HG03521 (cell line): Measurements from ENCODE around the gene CD180.

Source experiments
- ATAC-seq: cut with Tn5 transposase; IDR thresholded peaks from one replicate; pipeline ENCODE4 v1.9.1; 2021; ENCODE audit warnings: mild to moderate bottlenecking, moderate library complexity; ENCODE audit not compliant: unreplicated experiment

The CD180 gene

GRCh38 chr5:67196537-67197059 lies at the start of gene CD180:
TSS of gene CD180 (minus strand) at chr5:67196799. CDS start at chr5:67196641, 158 bp downstream.
- ATAC-seq = no peak

- no peak for ATAC-seq
Observed at GRCh38 chr5:67246108-67246507, 49.5 kb upstream of the CD180 start.

GRCh38 chr5:67245259-67245846 lies 48.8 kb upstream of the CD180 start:
- no peak for ATAC-seq

GRCh38 chr5:67244345-67244793 lies 47.8 kb upstream of the CD180 start:
- ATAC-seq = no peak

- no peak for ATAC-seq
Observed at GRCh38 chr5:67243944-67244343, 47.3 kb upstream of the CD180 start.

- no peak for ATAC-seq
Observed at GRCh38 chr5:67243349-67243748, 46.8 kb upstream of the CD180 start.

- no peak for ATAC-seq
Observed at GRCh38 chr5:67241326-67241725, 44.7 kb upstream of the CD180 start.

- ATAC-seq = no peak
Observed at GRCh38 chr5:67240846-67241245, 44.2 kb upstream of the CD180 start.

GRCh38 chr5:67240065-67240464 lies 43.5 kb upstream of the CD180 start:
- no peak for ATAC-seq

- ATAC-seq = no peak
Observed at GRCh38 chr5:67238191-67238590, 41.6 kb upstream of the CD180 start.

GRCh38 chr5:67235399-67236110 lies 39.0 kb upstream of the CD180 start:
- no peak for ATAC-seq

- ATAC-seq = no peak
Observed at GRCh38 chr5:67234671-67235176, 38.1 kb upstream of the CD180 start.

GRCh38 chr5:67233075-67233474 lies 36.5 kb upstream of the CD180 start:
- ATAC-seq = no peak

- ATAC-seq = no peak
Observed at GRCh38 chr5:67223211-67223610, 26.6 kb upstream of the CD180 start.

GRCh38 chr5:67222243-67223025 lies 25.8 kb upstream of the CD180 start:
- ATAC-seq = peak; percentile 35

- ATAC-seq = peak; percentile 91
Observed at GRCh38 chr5:67221487-67222242, 25.1 kb upstream of the CD180 start.

GRCh38 chr5:67216564-67216963 lies 20.0 kb upstream of the CD180 start:
- ATAC-seq = no peak

GRCh38 chr5:67215519-67216471 lies 19.2 kb upstream of the CD180 start:
- ATAC-seq = peak; percentile 99

- no peak for ATAC-seq
Observed at GRCh38 chr5:67214707-67215447, 18.3 kb upstream of the CD180 start.
